ENCODE measurements around the gene RAD23B. TPM values are rescaled to one million over a fixed set of nuclear protein-coding genes. Genes with fewer than 3 reads are reported as not detected.

RAD23B gene
- polyA plus RNA-seq, 3 donors: 21.6 to 50.0 (median 24.7) TPM

- no peaks in the 10 kb centered on the region for H3K4me1 Mint-ChIP-seq
- peaks cover 7 to 11% (median 8%) of the 10 kb centered on the region in 3 donors for H3K27me3 Mint-ChIP-seq (ENCODE audit: low read depth in 3 of 3)
- no peak overlapping the region for H3K4me3 Mint-ChIP-seq
Observed at GRCh38 chr9:107348836-107349235, 65.8 kb downstream of the RAD23B start.

GRCh38 chr9:107350443-107350842 is 67.4 kb downstream of the RAD23B start:
- no peak for TF ChIP-seq CTCF (IDR thresholded peaks at IDR 0.05)
- Histone ChIP-seq H3K4me1 (ENCODE audit: control insufficient read depth in 1 of 2, insufficient read depth in 2 of 2, low read length in 2 of 2) (no peaks in the 10 kb centered on the region), H3K4me3 (replicated peaks in 1 of 3; ENCODE audit: low read depth in 2 of 3, low read length in 3 of 3) (no peak overlapping the region), H3K4me2 (replicated peaks; ENCODE audit: extremely low read depth, low read length, poor library complexity, severe bottlenecking) (no peak overlapping the region), H3K27me3 (ENCODE audit: control insufficient read depth in 2 of 2, insufficient read depth in 2 of 2, low read length in 2 of 2) (no peaks in the 10 kb centered on the region), H2AFZ (ENCODE audit: insufficient read depth, low read depth, low read length, poor library complexity, severe bottlenecking) (no peak overlapping the region), H3K9me3 (replicated peaks in 1 of 2; ENCODE audit: control insufficient read depth in 1 of 2, insufficient read depth in 1 of 2, low read length in 2 of 2) (no peaks in the 10 kb centered on the region), H3K36me3 (replicated peaks in 1 of 2; ENCODE audit: control insufficient read depth in 1 of 2, insufficient read depth in 2 of 2, low read length in 2 of 2) (no peaks in the 10 kb centered on the region), H3K9ac (ENCODE audit: insufficient read depth, low read length, poor library complexity, severe bottlenecking) (no peak overlapping the region), H4K20me1 (ENCODE audit: insufficient read depth, low read length) (no peaks in the 10 kb centered on the region), H3K27ac (ENCODE audit: low read depth in 1 of 2, low read length in 2 of 2) (no peak overlapping the region), H3K79me2 (ENCODE audit: insufficient read depth, low read length) (no peaks in the 10 kb centered on the region)
- Mint-ChIP-seq H3K4me3 (no peak overlapping the region), H3K36me3 (no peaks in the 10 kb centered on the region), H3K27me3 (ENCODE audit: low read depth in 3 of 3) (peaks cover 5 to 10% (median 5%) of the 10 kb centered on the region in 3 donors), H3K27ac (no peak overlapping the region), H3K9me3 (peaks cover 0 to 9% (median 3%) of the 10 kb centered on the region in 7 donors), H3K4me1 (no peaks in the 10 kb centered on the region)
- intact Hi-C loops (cut with micrococcal nuclease): no loop called here
- DNase-seq: no peak

More at GRCh38 chr9:107348836-107349235, 65.8 kb downstream of the RAD23B start:
- intact Hi-C loops (cut with micrococcal nuclease): no loop called here
- Histone ChIP-seq H3K4me2 (replicated peaks; ENCODE audit: extremely low read depth, low read length, poor library complexity, severe bottlenecking) (no peak overlapping the region), H4K20me1 (ENCODE audit: insufficient read depth, low read length) (no peaks in the 10 kb centered on the region), H3K27me3 (ENCODE audit: control insufficient read depth in 2 of 2, insufficient read depth in 2 of 2, low read length in 2 of 2) (no peaks in the 10 kb centered on the region), H3K27ac (ENCODE audit: low read depth in 1 of 2, low read length in 2 of 2) (no peak overlapping the region), H3K9ac (ENCODE audit: insufficient read depth, low read length, poor library complexity, severe bottlenecking) (no peak overlapping the region), H3K9me3 (replicated peaks in 1 of 2; ENCODE audit: control insufficient read depth in 1 of 2, insufficient read depth in 1 of 2, low read length in 2 of 2) (no peaks in the 10 kb centered on the region), H2AFZ (ENCODE audit: insufficient read depth, low read depth, low read length, poor library complexity, severe bottlenecking) (no peak overlapping the region), H3K79me2 (ENCODE audit: insufficient read depth, low read length) (no peaks in the 10 kb centered on the region), H3K4me1 (ENCODE audit: control insufficient read depth in 1 of 2, insufficient read depth in 2 of 2, low read length in 2 of 2) (no peaks in the 10 kb centered on the region), H3K36me3 (replicated peaks in 1 of 2; ENCODE audit: control insufficient read depth in 1 of 2, insufficient read depth in 2 of 2, low read length in 2 of 2) (no peaks in the 10 kb centered on the region), H3K4me3 (replicated peaks in 1 of 3; ENCODE audit: low read depth in 2 of 3, low read length in 3 of 3) (no peak overlapping the region)
- H3K9me3 Mint-ChIP-seq: peaks cover 0 to 4% (median 2%) of the 10 kb centered on the region in 7 donors
- no peak for DNase-seq
- TF ChIP-seq CTCF (IDR thresholded peaks at IDR 0.05): no peak
- H3K27ac Mint-ChIP-seq: no peak overlapping the region
- WGBS (ENCODE audit: insufficient coverage): 100% methylated on average over 2 of the region's 4 CpGs
- no peaks in the 10 kb centered on the region for H3K36me3 Mint-ChIP-seq

Data from CD14-positive monocyte (primary cell).